LNCaP clone FGC (cell line): ENCODE results near the gene COX6B1.
"Not testable (repeated sequence)": the region's sequence is repeated elsewhere in the genome, so short reads cannot be mapped to it uniquely, and the experiment has no call there.

ENCODE experiments used
- DNase-seq: peaks from one replicate; pipeline ENCODE4 v3.0.0-alpha.2; 2011; ENCODE audit warnings: low read depth
- H3K4me3 ChIP-seq: 2 replicates; pipeline ENCODE4 v1.5.1; 2011; ENCODE audit warnings: mild to moderate bottlenecking, low read depth, low read length, control low read depth
- TF ChIP-seq, protein P1 (sequence below): IDR thresholded peaks from 2 replicates; pipeline ENCODE4 v1.5.1; 2012; ENCODE audit warnings: mild to moderate bottlenecking; ENCODE audit not compliant: control insufficient read depth, insufficient read depth; ENCODE audit errors: extremely low read depth

COX6B1 gene

DNA sequence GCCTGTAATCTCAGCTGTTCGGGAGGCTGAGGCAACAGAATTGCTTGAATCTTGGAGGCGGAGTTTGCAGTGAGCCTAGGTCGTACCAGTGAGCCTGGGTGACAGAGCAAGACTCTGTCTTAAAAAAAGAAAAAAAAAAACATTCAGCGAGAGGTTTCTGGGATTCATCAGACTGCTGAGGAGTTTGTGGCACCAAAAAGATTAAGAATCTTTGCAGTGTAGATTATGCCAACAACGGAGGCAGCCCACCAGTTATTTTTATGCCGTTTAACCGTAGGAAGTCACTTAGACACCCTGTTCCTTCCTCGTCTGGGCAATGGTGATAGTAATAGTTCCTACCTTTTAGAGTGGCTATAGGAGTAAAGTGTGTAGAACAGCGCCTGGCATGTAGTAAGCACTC, 2.5 kb downstream of the COX6B1 start:
- TF ChIP-seq, protein P1, sequence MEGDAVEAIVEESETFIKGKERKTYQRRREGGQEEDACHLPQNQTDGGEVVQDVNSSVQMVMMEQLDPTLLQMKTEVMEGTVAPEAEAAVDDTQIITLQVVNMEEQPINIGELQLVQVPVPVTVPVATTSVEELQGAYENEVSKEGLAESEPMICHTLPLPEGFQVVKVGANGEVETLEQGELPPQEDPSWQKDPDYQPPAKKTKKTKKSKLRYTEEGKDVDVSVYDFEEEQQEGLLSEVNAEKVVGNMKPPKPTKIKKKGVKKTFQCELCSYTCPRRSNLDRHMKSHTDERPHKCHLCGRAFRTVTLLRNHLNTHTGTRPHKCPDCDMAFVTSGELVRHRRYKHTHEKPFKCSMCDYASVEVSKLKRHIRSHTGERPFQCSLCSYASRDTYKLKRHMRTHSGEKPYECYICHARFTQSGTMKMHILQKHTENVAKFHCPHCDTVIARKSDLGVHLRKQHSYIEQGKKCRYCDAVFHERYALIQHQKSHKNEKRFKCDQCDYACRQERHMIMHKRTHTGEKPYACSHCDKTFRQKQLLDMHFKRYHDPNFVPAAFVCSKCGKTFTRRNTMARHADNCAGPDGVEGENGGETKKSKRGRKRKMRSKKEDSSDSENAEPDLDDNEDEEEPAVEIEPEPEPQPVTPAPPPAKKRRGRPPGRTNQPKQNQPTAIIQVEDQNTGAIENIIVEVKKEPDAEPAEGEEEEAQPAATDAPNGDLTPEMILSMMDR = no peak
- DNase-seq = no peak
- no peak overlapping the region for H3K4me3 ChIP-seq

DNA sequence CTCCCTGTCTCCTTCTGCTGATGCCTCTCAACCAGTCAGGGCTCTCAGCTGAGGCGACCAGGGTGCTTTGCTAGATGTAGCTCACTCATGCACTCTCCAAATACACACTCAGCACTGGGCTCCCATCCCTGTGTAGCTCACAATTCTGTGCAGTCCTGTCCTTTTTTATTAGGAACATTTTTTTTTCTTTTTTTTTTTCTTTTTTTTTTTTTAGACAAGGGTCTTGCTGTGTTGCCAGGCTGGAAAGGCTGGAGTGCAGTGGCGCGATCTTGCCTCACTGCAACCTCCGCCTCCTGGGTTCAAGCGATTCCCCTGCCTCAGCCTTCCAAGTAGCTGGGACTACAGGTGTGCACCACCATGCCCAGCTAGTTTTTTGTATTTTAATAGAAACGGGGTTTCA, 6.7 kb downstream of the COX6B1 start:
- not testable (repeated sequence) for H3K4me3 ChIP-seq, DNase-seq

- TF ChIP-seq, protein P1 = no peak
Measured at GRCh38 chr19:35655600-35655999, 7.5 kb downstream of the COX6B1 start.

DNA sequence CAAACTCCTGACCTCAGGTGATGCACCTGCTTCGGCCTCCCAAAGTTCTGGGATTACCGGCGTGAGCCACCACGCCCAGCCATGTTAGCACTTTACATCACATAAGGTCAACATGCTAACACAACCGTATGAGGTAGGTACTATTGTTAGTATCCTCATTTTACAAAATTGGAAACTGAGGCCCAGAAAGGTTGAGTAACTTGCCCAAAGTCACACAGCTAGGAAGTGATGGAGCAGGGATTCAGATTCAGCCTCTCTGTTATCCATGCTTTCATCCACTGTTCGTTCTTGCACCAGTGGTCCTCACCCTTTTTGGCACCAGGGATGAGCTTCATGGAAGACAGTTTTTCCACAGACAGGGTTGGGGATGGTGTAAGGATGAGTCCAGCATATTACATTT, 8.6 kb downstream of the COX6B1 start:
- TF ChIP-seq, protein P1 = no peak
- H3K4me3 ChIP-seq = no peak overlapping the region
- DNase-seq = no peak

More at GRCh38 chr19:35655600-35655999, 7.5 kb downstream of the COX6B1 start:
- DNase-seq = no peak
- no peak overlapping the region for H3K4me3 ChIP-seq

- DNase-seq = no peak
- TF ChIP-seq, protein P1 = no peak
- no peak overlapping the region for H3K4me3 ChIP-seq
Measured at GRCh38 chr19:35657904-35658700, 10.0 kb downstream of the COX6B1 start.

DNA sequence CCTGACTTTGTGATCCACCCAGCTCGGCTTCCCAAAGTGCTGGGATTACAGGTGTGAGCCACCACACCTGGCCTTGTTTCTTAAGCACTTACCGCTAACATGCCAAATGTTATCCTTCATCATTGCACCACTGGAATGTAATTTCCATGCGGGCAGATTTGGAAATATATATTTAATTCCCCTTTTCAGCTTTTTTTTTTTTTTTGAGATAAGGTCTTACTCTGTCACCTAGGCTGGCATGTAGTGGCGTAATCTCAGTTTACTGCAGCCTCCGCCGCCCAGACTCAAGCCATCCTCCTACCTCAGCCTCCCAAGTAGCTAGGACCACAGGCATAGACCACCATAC, 13.8 kb downstream of the COX6B1 start:
- H3K4me3 ChIP-seq = no peak overlapping the region
- TF ChIP-seq, protein P1 = no peak
- no peak for DNase-seq

DNA sequence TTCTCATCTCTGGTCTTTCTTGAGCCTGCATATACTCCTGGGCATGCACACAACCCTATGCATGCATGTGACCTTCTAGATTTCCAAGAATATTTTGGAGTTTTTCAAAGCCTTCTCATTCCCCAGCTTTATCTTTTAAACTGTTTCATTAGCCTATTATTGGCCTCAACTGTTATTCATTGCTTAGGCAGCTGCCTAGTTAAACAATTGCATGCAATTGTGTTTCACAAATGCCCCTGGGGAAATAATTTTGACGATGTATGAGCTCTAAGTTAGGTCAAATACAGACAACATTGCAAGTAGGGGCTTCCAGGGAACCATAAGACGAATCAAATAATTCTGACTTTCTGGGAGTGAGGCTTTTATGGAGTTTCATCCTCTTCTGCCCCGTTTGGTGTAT, 15.9 kb downstream of the COX6B1 start:
- no peak overlapping the region for H3K4me3 ChIP-seq
- DNase-seq = no peak
- TF ChIP-seq, protein P1 = no peak
